Neural cell (in vitro differentiated cells): Measurements from ENCODE around the gene HELZ2. TPM values are rescaled to one million over a fixed set of nuclear protein-coding genes. Genes with fewer than 3 reads are reported as not detected.

Experiments
- H2AFZ ChIP-seq: fragments of 200-600, 300-800 bp; sonication (generic), shearing (Covaris generic); 2 replicates; pipeline ENCODE4 v1.6.0; 2014; ENCODE audit warnings: low read depth, mild to moderate bottlenecking, antibody characterized with exemption, low read length, moderate library complexity
- H3F3A ChIP-seq: fragments of 200-600 bp; shearing (Covaris generic); 2 replicates; pipeline ENCODE4 v1.6.1; 2016; ENCODE audit warnings: mild to moderate bottlenecking, moderate library complexity, mixed read lengths, antibody characterized with exemption, low read length; ENCODE audit not compliant: insufficient read depth, poor library complexity, severe bottlenecking
- H3K27ac ChIP-seq: fragments of 200-600, 300-800 bp; sonication (generic), shearing (Covaris generic); 2 replicates; pipeline ENCODE4 v1.5.1; 2014; ENCODE audit warnings: mild to moderate bottlenecking, low read length, moderate library complexity
- H3K27me3 ChIP-seq: fragments of 300-800, 200-600 bp; sonication (generic), shearing (Covaris generic); 2 replicates; pipeline ENCODE4 v1.6.0; 2014; ENCODE audit warnings: mild to moderate bottlenecking, low read depth, low read length, moderate library complexity; ENCODE audit not compliant: insufficient read depth
- H3K36me3 ChIP-seq: fragments of 300-800, 200-600 bp; sonication (generic), shearing (Covaris generic); 2 replicates; pipeline ENCODE4 v1.5.1; 2014; ENCODE audit warnings: mild to moderate bottlenecking, antibody characterized with exemption, low read length, moderate library complexity; ENCODE audit not compliant: insufficient read depth
- H3K4me2 ChIP-seq: fragments of 300-800, 200-600 bp; sonication (generic), shearing (Covaris generic); 2 replicates; pipeline ENCODE4 v1.6.0; 2014; ENCODE audit warnings: mild to moderate bottlenecking, low read length
- H3K4me3 ChIP-seq: fragments of 300-800, 200-600 bp; sonication (generic), shearing (Covaris generic); 2 replicates; pipeline ENCODE4 v1.5.1; 2014; ENCODE audit warnings: mild to moderate bottlenecking, low read length, moderate library complexity
- H3K79me2 ChIP-seq: fragments of 200-600 bp; shearing (Covaris generic); replicated peaks from 2 replicates; pipeline ENCODE4 v1.6.0; 2014; ENCODE audit warnings: mild to moderate bottlenecking, low read length, moderate library complexity; ENCODE audit not compliant: insufficient read depth
- H3K9ac ChIP-seq: fragments of 300-800, 200-600 bp; sonication (generic), shearing (Covaris generic); 2 replicates; pipeline ENCODE4 v1.6.1; 2016; ENCODE audit warnings: mild to moderate bottlenecking, low read length, mixed read lengths
- H3K9me2 ChIP-seq: fragments of 200-600 bp; shearing (Covaris generic); 2 replicates; pipeline ENCODE4 v1.6.1; 2016; ENCODE audit warnings: mild to moderate bottlenecking, low read length, mixed read lengths; ENCODE audit not compliant: insufficient read depth
- H3K9me3 ChIP-seq: fragments of 200-600, 300-800 bp; sonication (generic), shearing (Covaris generic); 2 replicates; pipeline ENCODE4 v1.6.1; 2016; ENCODE audit warnings: mild to moderate bottlenecking, mixed run types, low read length, moderate library complexity, mixed read lengths
- H4K20me1 ChIP-seq: fragments of 200-600 bp; shearing (Covaris generic); 2 replicates; pipeline ENCODE4 v1.6.1; 2016; ENCODE audit warnings: mild to moderate bottlenecking, mixed run types; ENCODE audit not compliant: insufficient read depth
- EP300 ChIP-seq: fragments of 450-650 bp; conservative IDR thresholded peaks from 2 replicates; pipeline ENCODE4 v1.6.1; 2014; ENCODE audit warnings: antibody characterized with exemption, mild to moderate bottlenecking, moderate library complexity; ENCODE audit not compliant: poor library complexity, severe bottlenecking
- EZH2 ChIP-seq: fragments of 200-600, 300-800 bp; shearing (Covaris generic), sonication (generic); IDR thresholded peaks from 2 replicates; pipeline ENCODE4 v1.6.1; 2014; ENCODE audit warnings: antibody characterized with exemption, low read length, borderline replicate concordance, mild to moderate bottlenecking; ENCODE audit not compliant: insufficient read depth, poor library complexity, severe bottlenecking
- MXI1 ChIP-seq: fragments of 450-650 bp; conservative IDR thresholded peaks from 2 replicates; pipeline ENCODE4 v1.6.1; 2014; ENCODE audit warnings: antibody characterized with exemption, mild to moderate bottlenecking; ENCODE audit not compliant: poor library complexity, severe bottlenecking
- POLR2AphosphoS5 ChIP-seq: IDR thresholded peaks from 2 replicates; pipeline ENCODE4 v1.6.1; 2012
- RAD21 ChIP-seq: fragments of 450-650 bp; conservative IDR thresholded peaks from 2 replicates; pipeline ENCODE4 v1.6.1; 2014; ENCODE audit warnings: antibody characterized with exemption, mild to moderate bottlenecking, moderate library complexity
- REST ChIP-seq: IDR thresholded peaks from 2 replicates; pipeline ENCODE4 v1.6.1; 2012; ENCODE audit warnings: borderline replicate concordance
- SMC3 ChIP-seq: fragments of 450-650 bp; conservative IDR thresholded peaks from 2 replicates; pipeline ENCODE4 v1.6.1; 2014; ENCODE audit warnings: antibody characterized with exemption, mild to moderate bottlenecking, moderate library complexity; ENCODE audit not compliant: poor library complexity
- TAF1 ChIP-seq: IDR thresholded peaks from 2 replicates; pipeline ENCODE4 v1.6.1; 2012; ENCODE audit warnings: low read depth
- polyA plus RNA-seq: library from polyadenylated mRNA; depleted of rRNA; stranded (reverse); fragments of >200 nt; gene quantifications from 2 replicates; pipeline ENCODE4 v1.2.3, GENCODE V29; 2014
- TF ChIP-seq, protein P1 (sequence below): fragments of 450-650 bp; IDR thresholded peaks from 2 replicates; pipeline ENCODE4 v1.5.1; 2014; ENCODE audit warnings: antibody characterized with exemption, mild to moderate bottlenecking, moderate library complexity; ENCODE audit not compliant: poor library complexity, severe bottlenecking

HELZ2 gene
- polyA plus RNA-seq, 1 donor from 2014 or later: 1.3 TPM

DNA sequence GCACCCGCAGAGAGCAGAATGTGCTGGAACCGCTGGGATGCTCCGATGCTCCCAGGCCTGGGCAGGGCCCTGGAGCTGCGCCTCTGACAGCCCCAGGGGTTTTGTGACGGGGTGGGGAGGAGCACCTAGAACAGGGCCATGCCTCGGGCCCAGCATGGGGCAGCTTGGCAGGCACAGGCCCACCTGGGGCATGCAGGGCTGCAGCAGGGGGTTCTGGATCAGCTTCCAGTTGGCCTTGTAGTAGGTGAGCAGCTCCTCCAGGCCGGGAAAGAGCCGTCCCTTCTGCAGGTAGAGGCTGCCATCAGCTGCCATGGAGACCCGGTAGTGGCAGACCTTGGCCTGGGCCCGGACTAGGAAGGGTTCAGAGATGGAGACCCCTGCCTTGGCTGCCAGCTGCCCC lies 30.9 kb downstream of the HELZ2 start:
- no peak overlapping the region for H3K4me2 ChIP-seq
- H3K27me3 ChIP-seq: no peaks in the 10 kb centered on the region
- no peaks in the 10 kb centered on the region for H3F3A ChIP-seq
- no peak overlapping the region for H3K4me3 ChIP-seq
- H2AFZ ChIP-seq: no peak overlapping the region
- H3K36me3 ChIP-seq: no peaks in the 10 kb centered on the region
- TF ChIP-seq SMC3 (no peak), EZH2 (no peak), EP300 (no peak), REST (no peak), POLR2AphosphoS5 (no peak), RAD21 (no peak), TAF1 (no peak), MXI1 (no peak)
- TF ChIP-seq, protein P1, sequence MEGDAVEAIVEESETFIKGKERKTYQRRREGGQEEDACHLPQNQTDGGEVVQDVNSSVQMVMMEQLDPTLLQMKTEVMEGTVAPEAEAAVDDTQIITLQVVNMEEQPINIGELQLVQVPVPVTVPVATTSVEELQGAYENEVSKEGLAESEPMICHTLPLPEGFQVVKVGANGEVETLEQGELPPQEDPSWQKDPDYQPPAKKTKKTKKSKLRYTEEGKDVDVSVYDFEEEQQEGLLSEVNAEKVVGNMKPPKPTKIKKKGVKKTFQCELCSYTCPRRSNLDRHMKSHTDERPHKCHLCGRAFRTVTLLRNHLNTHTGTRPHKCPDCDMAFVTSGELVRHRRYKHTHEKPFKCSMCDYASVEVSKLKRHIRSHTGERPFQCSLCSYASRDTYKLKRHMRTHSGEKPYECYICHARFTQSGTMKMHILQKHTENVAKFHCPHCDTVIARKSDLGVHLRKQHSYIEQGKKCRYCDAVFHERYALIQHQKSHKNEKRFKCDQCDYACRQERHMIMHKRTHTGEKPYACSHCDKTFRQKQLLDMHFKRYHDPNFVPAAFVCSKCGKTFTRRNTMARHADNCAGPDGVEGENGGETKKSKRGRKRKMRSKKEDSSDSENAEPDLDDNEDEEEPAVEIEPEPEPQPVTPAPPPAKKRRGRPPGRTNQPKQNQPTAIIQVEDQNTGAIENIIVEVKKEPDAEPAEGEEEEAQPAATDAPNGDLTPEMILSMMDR: no peak
- H3K79me2 ChIP-seq: no peaks in the 10 kb centered on the region
- H4K20me1 ChIP-seq: no peaks in the 10 kb centered on the region
- H3K9ac ChIP-seq: no peak overlapping the region
- H3K9me3 ChIP-seq: no peaks in the 10 kb centered on the region
- H3K27ac ChIP-seq: no peak overlapping the region
- H3K9me2 ChIP-seq: no peaks in the 10 kb centered on the region

DNA sequence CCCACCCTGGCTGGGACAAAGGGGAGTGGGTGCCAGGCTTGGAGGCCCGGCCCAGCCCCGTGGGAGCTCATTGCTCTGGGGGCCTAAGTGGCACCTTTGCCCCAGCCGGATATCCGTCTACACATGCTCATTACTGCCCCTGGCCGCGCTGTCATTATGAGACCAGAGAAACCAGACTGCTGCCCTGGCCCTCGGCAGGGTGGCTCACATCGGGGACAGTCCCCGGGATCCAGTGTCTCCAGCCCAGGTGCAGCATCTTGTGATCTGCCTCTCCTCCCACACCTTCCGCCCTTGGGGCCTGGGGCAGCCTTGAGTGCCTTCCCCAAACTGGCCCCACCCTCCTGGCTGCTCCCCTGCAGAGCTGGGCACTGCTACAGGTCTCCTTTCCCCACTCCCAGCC lies 31.3 kb downstream of the HELZ2 start:
- H3K9ac ChIP-seq: no peak overlapping the region
- no peak overlapping the region for H3K4me3 ChIP-seq
- H3K27me3 ChIP-seq: no peaks in the 10 kb centered on the region
- no peaks in the 10 kb centered on the region for H3K9me3 ChIP-seq
- no peaks in the 10 kb centered on the region for H3F3A ChIP-seq
- TF ChIP-seq SMC3: no peak
- no peak for TF ChIP-seq REST
- TF ChIP-seq EZH2: no peak
- TF ChIP-seq TAF1: no peak
- TF ChIP-seq, protein P1: no peak
- TF ChIP-seq RAD21: no peak
- TF ChIP-seq EP300: no peak
- TF ChIP-seq POLR2AphosphoS5: no peak
- TF ChIP-seq MXI1: no peak
- no peak overlapping the region for H3K4me2 ChIP-seq
- no peaks in the 10 kb centered on the region for H3K9me2 ChIP-seq
- H3K36me3 ChIP-seq: no peaks in the 10 kb centered on the region
- H3K27ac ChIP-seq: no peak overlapping the region
- no peaks in the 10 kb centered on the region for H3K79me2 ChIP-seq
- no peak overlapping the region for H2AFZ ChIP-seq
- no peaks in the 10 kb centered on the region for H4K20me1 ChIP-seq
